Esophagus muscularis mucosa (tissue), 4 donors: Measurements from ENCODE around the gene MSI2. TPM values are rescaled to one million over a fixed set of nuclear protein-coding genes. Genes with fewer than 3 reads are reported as not detected.

Experiments
- DNase-seq: peaks from one replicate; pipeline ENCODE4 v3.0.0-alpha.2; 2017; ENCODE audit errors: extremely low spot score
- H3K27ac ChIP-seq, 4 donors: fragments of 200-600 bp; sonication (generic); replicated peaks in 1 of 4; 1 replicate in 3 of 4; 2 replicates in 1 of 4; pipeline ENCODE4 v1.5.1; 2016 to 2019; ENCODE audit warnings: mild to moderate bottlenecking in 1 of 4
- H3K27me3 ChIP-seq, 4 donors: fragments of 200-600 bp; sonication (generic); one replicate each; pipeline versions ENCODE4 v1.5.1 to v1.6.0; 2016 to 2019
- H3K36me3 ChIP-seq, 4 donors: fragments of 200-600 bp; sonication (generic); one replicate each; pipeline ENCODE4 v1.5.1; 2016 to 2019
- H3K4me1 ChIP-seq, 4 donors: fragments of 200-600 bp; sonication (generic); one replicate each; pipeline ENCODE4 v1.5.1; 2016 to 2019
- H3K4me3 ChIP-seq, 4 donors: fragments of 200-600 bp; sonication (generic); 1 replicate in 2 of 4; 2 replicates in 2 of 4; pipeline ENCODE4 v1.5.1; 2016 to 2019; ENCODE audit warnings: mild to moderate bottlenecking in 4 of 4, moderate library complexity in 1 of 4
- H3K9me3 ChIP-seq, 4 donors: fragments of 200-600 bp; sonication (generic); 1 replicate in 3 of 4; 2 replicates in 1 of 4; pipeline ENCODE4 v1.5.1; 2016 to 2019
- CTCF ChIP-seq, 3 experiments: fragments of 200-600 bp in 2 of 3; fragments of 450-650 bp in 1 of 3; sonication (generic) in 2 of 3; IDR thresholded peaks; one replicate each; pipeline ENCODE4 v1.5.1; 2017 to 2019; ENCODE audit warnings: antibody characterized with exemption in 3 of 3, mild to moderate bottlenecking in 2 of 3, moderate library complexity in 1 of 3
- EP300 ChIP-seq: sonication (generic); formaldehyde crosslinking; IDR thresholded peaks from one replicate; pipeline ENCODE4 v1.6.1; 2017; ENCODE audit warnings: antibody characterized with exemption
- POLR2A ChIP-seq: fragments of 450-650 bp; IDR thresholded peaks from one replicate; pipeline ENCODE4 v1.6.1; 2017; ENCODE audit warnings: antibody characterized with exemption, moderate library complexity, mild to moderate bottlenecking, low read depth
- POLR2AphosphoS5 ChIP-seq, 2 donors: sonication (generic); formaldehyde crosslinking; IDR thresholded peaks; one replicate each; pipeline ENCODE4 v1.6.1; 2017; ENCODE audit warnings: antibody characterized with exemption in 2 of 2
- WGBS: methylation state at CpG from one replicate; pipeline ENCODE4 v1.1.5; 2018; 5-methylcytosine and 5-hydroxymethylcytosine counted together
- intact Hi-C: fragments of 100-400 bp; cut with DNase I; formaldehyde crosslinking; loops from one replicate; pipeline ENCODE4 v1.15.1; 2023
- total RNA-seq, 4 donors: library from RNA; depleted of rRNA; stranded (reverse); fragments of >200 nt; gene quantifications; one replicate each; pipeline versions ENCODE4 v1.1.0 to v1.2.1, GENCODE V29; 2016

MSI2 gene
- total RNA-seq, 4 donors from 2014 or later = 28.8 to 39.0 (median 29.6) TPM

GRCh38 chr17:57395721-57396321, 139.5 kb downstream of the MSI2 start:
- H3K27ac ChIP-seq = no peak overlapping the region
- peaks cover 0 to 17% (median 11%) of the 10 kb centered on the region in 4 donors for H3K9me3 ChIP-seq
- WGBS = 100% methylated on average over 2 of the region's 2 CpGs
- TF ChIP-seq POLR2A (no peak), POLR2AphosphoS5 (IDR thresholded peaks at IDR 0.05) (no peak), CTCF (IDR thresholded peaks at IDR 0.05) (no peak), EP300 (no peak)
- H3K4me3 ChIP-seq = no peak overlapping the region
- no peaks in the 10 kb centered on the region for H3K27me3 ChIP-seq
- H3K4me1 ChIP-seq = no peaks in the 10 kb centered on the region
- no peak for DNase-seq
- intact Hi-C loops = no loop called here
- H3K36me3 ChIP-seq = no peaks in the 10 kb centered on the region

GRCh38 chr17:57396511-57396921, 140.2 kb downstream of the MSI2 start:
- Histone ChIP-seq H3K27ac (no peak overlapping the region), H3K4me3 (no peak overlapping the region), H3K27me3 (no peaks in the 10 kb centered on the region), H3K36me3 (peaks cover 0 to 2% (median 1%) of the 10 kb centered on the region in 4 donors), H3K4me1 (no peaks in the 10 kb centered on the region), H3K9me3 (peaks cover 0 to 17% (median 11%) of the 10 kb centered on the region in 4 donors)
- WGBS = 81% methylated on average over 8 of the region's 8 CpGs
- TF ChIP-seq CTCF (IDR thresholded peaks at IDR 0.05) (no peak), EP300 (no peak), POLR2A (no peak), POLR2AphosphoS5 (IDR thresholded peaks at IDR 0.05) (no peak)
- intact Hi-C loops = no loop called here
- DNase-seq = no peak

- H3K27ac ChIP-seq = no peak overlapping the region
- peaks cover 0 to 11% (median 2%) of the 10 kb centered on the region in 4 donors for H3K36me3 ChIP-seq
- intact Hi-C loops = no loop called here
- H3K9me3 ChIP-seq = peaks cover 0 to 14% (median 11%) of the 10 kb centered on the region in 4 donors
- no peak overlapping the region for H3K4me3 ChIP-seq
- H3K27me3 ChIP-seq = no peaks in the 10 kb centered on the region
- WGBS = 94% methylated on average over 7 of the region's 7 CpGs
- TF ChIP-seq POLR2AphosphoS5 (IDR thresholded peaks at IDR 0.05) (no peak), EP300 (no peak), CTCF (IDR thresholded peaks at IDR 0.05) (no peak), POLR2A (no peak)
- no peak for DNase-seq
- peaks cover 0 to 3% (median 0%) of the 10 kb centered on the region in 4 donors for H3K4me1 ChIP-seq
These were observed 141.1 kb downstream of the MSI2 start for GRCh38 chr17:57397402-57397801.

- H3K27me3 ChIP-seq = no peaks in the 10 kb centered on the region
- no peaks in the 10 kb centered on the region for H3K9me3 ChIP-seq
- intact Hi-C loops = no loop called here
- H3K27ac ChIP-seq = no peak overlapping the region
- TF ChIP-seq POLR2A (no peak), EP300 (no peak), POLR2AphosphoS5 (IDR thresholded peaks at IDR 0.05) (no peak), CTCF (IDR thresholded peaks at IDR 0.05) (no peak)
- 72% methylated on average over 4 of the region's 7 CpGs for WGBS
- DNase-seq = no peak
- H3K4me3 ChIP-seq = no peak overlapping the region
- H3K36me3 ChIP-seq = peaks cover 0 to 17% (median 2%) of the 10 kb centered on the region in 4 donors
- H3K4me1 ChIP-seq = peaks cover 2 to 13% (median 4%) of the 10 kb centered on the region in 4 donors
These were observed 143.4 kb downstream of the MSI2 start for GRCh38 chr17:57399690-57400089.

- H3K27ac ChIP-seq = no peak overlapping the region
- whole genome bisulfite sequencing = 94% methylated on average over 8 of the region's 8 CpGs
- TF ChIP-seq POLR2AphosphoS5 (IDR thresholded peaks at IDR 0.05) = no peak
- TF ChIP-seq CTCF (IDR thresholded peaks at IDR 0.05) = no peak
- no peak for TF ChIP-seq EP300
- no peak for TF ChIP-seq POLR2A
- no peaks in the 10 kb centered on the region for H3K9me3 ChIP-seq
- no peak for DNase-seq
- intact Hi-C loops = no loop called here
- no peaks in the 10 kb centered on the region for H3K27me3 ChIP-seq
- peaks cover 0 to 17% (median 2%) of the 10 kb centered on the region in 4 donors for H3K36me3 ChIP-seq
- H3K4me3 ChIP-seq = no peak overlapping the region
- peaks cover 12 to 19% (median 13%) of the 10 kb centered on the region in 4 donors for H3K4me1 ChIP-seq
These were observed 144.3 kb downstream of the MSI2 start for GRCh38 chr17:57400648-57401047.
